ENCODE data around the gene PFKFB3. TPM values are rescaled to one million over a fixed set of nuclear protein-coding genes. Genes with fewer than 3 reads are reported as not detected.

PFKFB3 gene
- total and polyA plus RNA-seq, 9 of the 15 experiments (the other 6 are each of a cell fraction or from before 2014, with no cell fraction given): 0.46 to 21.6 (median 7.8) TPM

GRCh38 chr10:6202684-6203330, at the start of gene PFKFB3 (continued):
- TF ChIP-seq REST (IDR thresholded peaks at IDR 0.05; ENCODE audit: borderline replicate concordance) (peak; percentile 80), REST (CRISPR knock-in tag; IDR thresholded peaks at IDR 0.05; ENCODE audit: low read depth) (no peak), PTBP1 (IDR thresholded peaks at IDR 0.05; ENCODE audit: low read depth, low read length) (peak; percentile 84; the same call in 1 of the 2 replicates), TBP (optimal IDR thresholded peaks at IDR 0.05; ENCODE audit: low read depth, low read length) (peak; percentile 86), CXXC5 (CRISPR knock-in tag; IDR thresholded peaks at IDR 0.05) (peak; percentile 45), PATZ1 (CRISPR knock-in tag; IDR thresholded peaks at IDR 0.05; ENCODE audit: borderline replicate concordance) (0 out of 2 replicates have a peak, but pooled peaks have one; percentile 22), ATF7 (IDR thresholded peaks at IDR 0.05) (peak; percentile 87), ZBTB7A (IDR thresholded peaks at IDR 0.05; ENCODE audit: borderline replicate concordance, control insufficient read depth, low read depth, low read length) (peak; percentile 90), ZSCAN29 (IDR thresholded peaks at IDR 0.05) (peak; percentile 36; the same call in 1 of the 2 replicates)
- TF ChIP-seq, protein P1, sequence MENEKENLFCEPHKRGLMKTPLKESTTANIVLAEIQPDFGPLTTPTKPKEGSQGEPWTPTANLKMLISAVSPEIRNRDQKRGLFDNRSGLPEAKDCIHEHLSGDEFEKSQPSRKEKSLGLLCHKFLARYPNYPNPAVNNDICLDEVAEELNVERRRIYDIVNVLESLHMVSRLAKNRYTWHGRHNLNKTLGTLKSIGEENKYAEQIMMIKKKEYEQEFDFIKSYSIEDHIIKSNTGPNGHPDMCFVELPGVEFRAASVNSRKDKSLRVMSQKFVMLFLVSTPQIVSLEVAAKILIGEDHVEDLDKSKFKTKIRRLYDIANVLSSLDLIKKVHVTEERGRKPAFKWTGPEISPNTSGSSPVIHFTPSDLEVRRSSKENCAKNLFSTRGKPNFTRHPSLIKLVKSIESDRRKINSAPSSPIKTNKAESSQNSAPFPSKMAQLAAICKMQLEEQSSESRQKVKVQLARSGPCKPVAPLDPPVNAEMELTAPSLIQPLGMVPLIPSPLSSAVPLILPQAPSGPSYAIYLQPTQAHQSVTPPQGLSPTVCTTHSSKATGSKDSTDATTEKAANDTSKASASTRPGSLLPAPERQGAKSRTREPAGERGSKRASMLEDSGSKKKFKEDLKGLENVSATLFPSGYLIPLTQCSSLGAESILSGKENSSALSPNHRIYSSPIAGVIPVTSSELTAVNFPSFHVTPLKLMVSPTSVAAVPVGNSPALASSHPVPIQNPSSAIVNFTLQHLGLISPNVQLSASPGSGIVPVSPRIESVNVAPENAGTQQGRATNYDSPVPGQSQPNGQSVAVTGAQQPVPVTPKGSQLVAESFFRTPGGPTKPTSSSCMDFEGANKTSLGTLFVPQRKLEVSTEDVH (IDR thresholded peaks at IDR 0.05; ENCODE audit: low read depth, partially characterized antibody): no peak
